ENCODE data around the gene TTC17. TPM values are rescaled to one million over a fixed set of nuclear protein-coding genes. Genes with fewer than 3 reads are reported as not detected.
"Not testable (repeated sequence)": the region's sequence is repeated elsewhere in the genome, so short reads cannot be mapped to it uniquely, and the experiment has no call there.

Gene TTC17
- total RNA-seq, 1 experiment from 2014 or later: 38.7 TPM

DNA sequence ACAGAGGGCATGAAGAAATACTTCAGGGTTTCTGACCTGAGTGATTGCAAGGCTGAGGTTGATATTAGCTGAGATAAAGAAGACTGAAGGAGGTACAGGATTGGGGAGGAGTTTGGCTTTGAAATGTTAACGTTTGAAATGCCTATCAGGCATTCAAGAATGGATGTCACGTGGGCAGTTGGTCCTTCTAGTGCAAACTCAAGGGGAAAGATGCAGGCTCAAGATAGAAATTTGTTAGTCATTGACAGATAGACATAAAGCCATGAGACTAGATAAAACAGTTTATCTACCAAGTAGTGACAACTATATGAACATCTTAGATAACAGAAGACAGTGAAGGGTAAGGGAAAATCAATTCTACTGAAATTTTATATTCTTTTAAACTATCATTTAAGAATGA, 23.1 kb downstream of the TTC17 start:
- no peak for DNase-seq (ENCODE audit: low spot score)

- DNase-seq (ENCODE audit: low spot score): no peak
Measured at GRCh38 chr11:43382614-43383013, 23.9 kb downstream of the TTC17 start.

GRCh38 chr11:43384393-43384792, 25.7 kb downstream of the TTC17 start:
- no peak for DNase-seq (ENCODE audit: low spot score)

- DNase-seq (ENCODE audit: low spot score): no peak
Measured at GRCh38 chr11:43392713-43393112, 34.0 kb downstream of the TTC17 start.

DNA sequence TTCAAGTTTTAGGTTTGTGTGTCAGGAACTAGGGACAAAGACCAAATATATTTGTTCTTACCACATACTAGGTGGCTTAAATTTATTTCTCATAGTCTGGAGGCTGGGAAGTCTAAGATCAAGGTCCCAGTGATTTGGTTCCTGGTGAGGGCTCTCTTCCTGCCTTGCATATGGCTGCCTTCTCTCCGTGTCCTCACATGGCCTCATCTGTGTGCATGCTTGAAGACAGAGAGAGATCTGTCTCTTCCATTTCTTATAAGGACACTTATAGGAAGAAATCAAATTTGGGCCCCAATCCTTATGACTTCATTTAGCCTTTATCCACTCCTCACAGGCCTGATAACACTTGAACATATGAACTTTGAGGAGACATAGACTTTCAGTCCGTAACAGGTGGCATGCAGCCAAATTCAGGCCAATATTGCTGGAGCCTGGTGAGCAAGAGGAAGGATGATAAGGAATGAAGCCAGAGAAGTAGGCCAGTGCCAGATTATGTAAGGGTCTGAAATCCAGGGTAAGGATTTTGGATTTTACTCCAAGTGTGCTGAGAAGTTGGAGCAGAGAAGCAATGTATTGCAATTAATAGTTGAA, 35.1 kb downstream of the TTC17 start:
- DNase-seq (ENCODE audit: low spot score): no peak

DNA sequence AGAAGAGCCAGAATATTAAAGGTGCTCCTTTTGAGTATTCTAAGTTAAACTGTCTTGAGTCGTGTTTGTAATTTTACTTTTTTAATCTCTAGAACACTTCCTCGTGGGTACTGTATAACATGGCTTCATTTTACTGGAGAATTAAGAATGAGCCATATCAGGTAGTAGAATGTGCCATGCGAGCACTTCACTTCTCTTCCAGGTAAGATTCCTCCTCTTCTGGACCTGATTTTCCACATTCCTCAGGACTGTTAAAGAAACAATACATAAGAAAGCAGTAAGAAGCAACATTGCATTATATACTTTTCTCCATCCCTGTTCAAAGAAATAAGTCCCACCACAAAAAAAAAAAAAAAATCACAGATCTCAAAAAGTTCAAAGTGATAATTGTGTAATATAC, 37.9 kb downstream of the TTC17 start:
- no peak for DNase-seq (ENCODE audit: low spot score)

DNA sequence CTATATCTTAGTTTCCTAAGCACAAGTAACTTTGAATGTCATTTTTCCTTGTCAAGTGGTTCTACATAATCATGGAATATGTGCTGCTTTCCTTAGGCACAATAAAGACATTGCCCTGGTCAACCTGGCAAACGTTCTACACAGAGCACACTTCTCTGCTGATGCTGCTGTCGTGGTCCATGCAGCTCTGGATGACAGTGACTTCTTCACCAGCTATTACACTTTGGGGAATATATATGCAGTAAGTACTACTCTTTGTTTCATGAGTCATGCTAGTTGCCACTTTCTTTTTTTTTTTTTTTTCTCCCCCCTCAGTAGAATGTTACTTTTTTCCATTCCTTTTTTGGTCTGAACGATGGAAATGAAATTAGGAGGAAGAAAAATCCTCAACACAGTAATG, 38.5 kb downstream of the TTC17 start:
- DNase-seq (ENCODE audit: low spot score): no peak

DNA sequence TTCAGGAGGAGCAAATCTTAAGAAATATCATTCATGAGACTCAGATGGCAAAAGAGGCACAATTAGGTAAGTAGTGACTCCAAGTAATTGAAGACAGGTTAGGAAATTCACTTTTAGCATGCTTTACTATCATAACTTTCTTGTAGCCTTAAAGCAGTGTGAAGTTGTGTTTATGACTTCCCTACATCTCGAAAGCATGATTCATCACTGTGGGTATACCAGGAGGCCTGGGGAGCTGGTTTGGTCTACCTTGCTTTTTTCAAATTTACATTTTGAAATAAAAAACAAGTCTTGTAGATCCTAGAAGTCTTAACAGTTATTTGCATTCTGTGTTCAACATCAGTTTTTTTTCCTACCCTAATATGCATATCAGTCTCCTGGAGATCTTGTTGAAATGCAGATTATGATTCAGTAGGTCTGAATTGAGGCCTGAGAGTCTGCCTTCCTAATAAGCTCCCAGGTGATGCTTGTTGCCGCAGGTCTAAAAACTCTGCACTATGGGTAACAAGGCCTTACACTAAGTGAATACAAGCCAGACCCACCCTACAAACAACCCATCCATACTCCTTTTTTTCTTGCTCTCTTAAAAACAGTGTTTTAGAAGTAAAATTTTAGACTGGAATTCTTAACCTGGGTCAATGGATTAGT, 41.4 kb downstream of the TTC17 start:
- DNase-seq (ENCODE audit: low spot score): no peak

DNA sequence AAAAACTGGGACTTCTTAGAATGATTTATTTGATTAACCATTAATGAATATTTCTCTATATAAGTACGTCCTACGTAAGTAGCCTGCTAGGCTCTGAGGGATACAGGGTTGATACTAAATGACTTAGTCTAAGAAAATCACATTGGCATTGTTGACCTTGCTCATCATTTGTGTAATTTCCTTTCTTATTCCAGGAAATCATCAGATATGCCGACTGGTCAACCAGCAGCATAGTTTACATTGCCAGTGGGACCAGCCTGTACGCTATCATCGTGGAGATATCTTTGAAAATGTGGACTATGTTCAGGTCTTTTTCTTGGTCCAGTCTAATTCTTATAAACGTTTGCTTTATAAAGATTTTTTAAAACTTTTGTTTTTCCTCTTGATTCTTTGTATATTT, 42.5 kb downstream of the TTC17 start:
- no peak for DNase-seq (ENCODE audit: low spot score)

DNA sequence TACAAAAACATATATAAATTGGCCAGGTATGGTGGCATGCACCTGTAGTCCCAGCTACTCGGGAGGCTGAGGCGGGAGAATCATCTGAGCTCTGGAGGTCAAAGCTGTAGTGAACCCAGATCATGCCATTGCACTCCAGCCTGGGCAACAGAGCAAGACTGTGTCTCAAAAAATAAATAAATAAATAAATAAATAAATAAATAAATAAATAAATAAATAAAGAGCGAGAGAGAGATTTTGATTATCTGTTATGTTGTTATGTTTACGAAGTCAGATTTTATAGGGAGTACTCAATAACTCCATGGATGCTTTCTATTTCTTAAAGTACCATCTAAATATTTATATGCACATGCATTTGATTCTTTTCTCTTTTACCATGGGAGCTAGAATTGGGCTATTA, 43.1 kb downstream of the TTC17 start:
- DNase-seq (ENCODE audit: low spot score): not testable (repeated sequence)

GRCh38 chr11:43403357-43404231, 44.9 kb downstream of the TTC17 start:
- DNase-seq (ENCODE audit: low spot score): no peak

DNA sequence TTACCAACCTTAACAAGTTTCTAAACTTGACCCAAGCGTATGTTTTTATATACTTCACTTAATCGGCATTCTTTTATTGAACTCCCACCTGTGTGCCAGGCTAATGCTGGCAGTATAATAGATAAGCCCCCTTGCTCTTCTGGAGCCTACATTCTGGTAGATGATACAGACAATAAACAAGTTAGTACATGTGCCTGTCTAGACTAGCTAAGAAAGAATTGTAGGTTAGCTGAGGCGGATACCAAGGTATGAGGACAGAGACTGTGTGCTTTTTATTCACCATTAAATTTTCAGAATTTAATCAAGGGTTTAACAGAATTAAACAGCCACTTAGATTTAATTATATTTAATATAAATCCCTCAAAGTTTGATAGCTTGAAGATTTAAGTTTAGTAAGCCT, 45.7 kb downstream of the TTC17 start:
- no peak for DNase-seq (ENCODE audit: low spot score)

DNA sequence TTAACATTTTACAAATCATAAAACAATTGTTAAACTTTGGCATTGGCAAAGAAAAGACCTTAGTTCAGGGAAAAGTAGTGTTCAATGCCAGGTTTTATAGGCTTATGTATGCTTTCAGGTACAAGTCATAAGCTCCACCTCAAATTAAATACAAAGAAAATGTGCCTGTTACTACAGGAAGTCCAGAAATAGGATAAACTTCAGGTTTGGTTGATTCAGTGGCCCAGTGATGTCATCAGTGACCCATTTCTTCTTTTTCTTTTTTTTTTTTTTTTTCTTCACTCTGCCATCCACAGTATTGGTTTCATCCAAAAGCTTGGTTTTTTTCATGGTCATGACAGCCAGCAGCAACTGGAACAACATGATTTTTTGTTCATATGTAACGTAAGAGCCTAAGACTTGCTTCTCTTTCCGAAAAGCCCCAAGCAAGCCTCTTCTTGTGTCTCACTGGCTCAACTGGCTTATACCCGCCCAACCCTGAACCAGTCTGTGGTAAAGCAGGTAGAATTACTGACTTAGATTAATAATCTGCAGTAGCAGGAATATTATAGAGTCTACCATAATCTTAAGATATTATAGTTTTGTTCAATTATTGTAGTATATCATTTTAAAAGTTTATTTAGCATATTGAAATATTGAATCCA, 46.2 kb downstream of the TTC17 start:
- DNase-seq (ENCODE audit: low spot score): no peak

- DNase-seq (ENCODE audit: low spot score): no peak
Measured at GRCh38 chr11:43408277-43408676, 49.6 kb downstream of the TTC17 start.

DNA sequence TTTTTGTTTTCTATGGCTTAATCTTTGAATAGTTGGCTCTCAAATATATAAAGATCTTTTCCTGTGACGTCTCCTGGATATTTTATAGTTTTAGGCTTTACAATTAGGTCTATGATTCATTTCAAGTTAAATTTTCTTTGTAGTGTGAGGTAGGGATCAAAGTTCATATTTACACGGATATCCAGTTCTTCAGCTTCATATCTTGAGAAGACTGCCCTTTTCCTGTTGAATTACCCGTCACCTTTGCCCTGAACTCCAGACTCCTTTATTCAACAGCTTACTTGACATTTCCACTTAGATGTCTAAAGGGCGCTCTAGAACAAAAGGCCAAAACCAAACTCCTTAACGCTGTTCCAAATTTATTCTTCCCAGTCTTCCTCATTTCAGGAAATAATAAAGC, 51.7 kb downstream of the TTC17 start:
- DNase-seq (ENCODE audit: low spot score): peak; percentile 87

GRCh38 chr11:43418197-43418596, 59.5 kb downstream of the TTC17 start:
- DNase-seq (ENCODE audit: low spot score): no peak

- DNase-seq (ENCODE audit: low spot score): peak; percentile 85
Measured at GRCh38 chr11:43419460-43419859, 60.7 kb downstream of the TTC17 start.

- DNase-seq (ENCODE audit: low spot score): no peak
Measured at GRCh38 chr11:43427971-43428370, 69.3 kb downstream of the TTC17 start.

DNA sequence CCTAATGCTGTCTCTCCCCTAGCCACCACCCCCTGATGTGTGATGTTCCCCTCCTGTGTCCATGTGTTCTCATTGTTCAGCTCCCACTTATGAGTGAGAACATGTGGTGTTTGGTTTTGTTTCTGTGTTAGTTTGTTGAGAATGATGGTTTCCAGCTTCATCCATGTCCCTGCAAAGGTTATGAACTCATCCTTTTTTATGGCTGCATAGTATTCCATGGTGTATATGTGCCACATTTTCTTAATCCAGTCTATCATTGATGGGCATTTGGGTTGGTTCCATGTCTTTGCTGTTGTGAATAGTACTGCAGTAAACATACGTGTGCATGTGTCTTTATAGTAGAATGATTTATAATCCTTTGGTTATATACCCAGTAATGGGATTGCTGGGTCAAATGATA, 72.2 kb downstream of the TTC17 start:
- not testable (repeated sequence) for DNase-seq (ENCODE audit: low spot score)

GRCh38 chr11:43434893-43435292, 76.2 kb downstream of the TTC17 start:
- DNase-seq (ENCODE audit: low spot score): no peak

GRCh38 chr11:43440486-43440885, 81.8 kb downstream of the TTC17 start:
- DNase-seq (ENCODE audit: low spot score): no peak

- no peak for DNase-seq (ENCODE audit: low spot score)
Measured at GRCh38 chr11:43443811-43444210, 85.1 kb downstream of the TTC17 start.
